SK-N-SH (cell line): ENCODE measurements around the gene SDK1.

Experiments
- EZH2phosphoT487 ChIP-seq: fragments of 200-600 bp; sonication (generic); IDR thresholded peaks from 2 replicates; pipeline ENCODE4 v1.6.1; 2017; ENCODE audit warnings: low read depth, mixed run types, mild to moderate bottlenecking, antibody characterized with exemption, moderate library complexity, borderline replicate concordance
- TAF1 ChIP-seq: IDR thresholded peaks from 2 replicates; pipeline ENCODE4 v1.6.1; 2012; ENCODE audit warnings: low read depth, mild to moderate bottlenecking, low read length, moderate library complexity, borderline replicate concordance
- TF ChIP-seq, protein P1 (sequence below): fragments of 200-600 bp; sonication (generic); IDR thresholded peaks from 2 replicates; pipeline ENCODE4 v1.6.1; 2017; ENCODE audit warnings: antibody characterized with exemption, mild to moderate bottlenecking, moderate library complexity

DNA sequence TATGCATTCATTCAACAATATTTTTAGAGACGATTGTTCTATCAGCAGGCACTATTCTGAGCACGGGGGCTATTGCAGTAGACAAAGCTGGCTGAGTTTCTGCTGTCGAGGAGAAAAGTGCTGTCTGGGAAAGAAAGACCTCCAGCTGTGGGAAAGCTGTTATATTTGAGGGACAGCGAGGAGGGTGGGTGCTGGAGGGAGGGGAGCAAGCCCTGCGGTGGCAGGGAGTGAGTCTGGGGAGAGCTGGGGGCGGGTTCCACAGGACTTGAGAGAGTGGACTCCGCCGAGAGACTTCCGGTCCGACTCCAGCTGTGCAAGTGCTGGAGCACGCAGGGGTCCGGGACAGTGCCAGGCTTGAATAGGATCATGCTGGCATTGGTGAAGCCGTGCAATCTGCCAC, 778.9 kb downstream of the SDK1 start:
- TF ChIP-seq, protein P1, sequence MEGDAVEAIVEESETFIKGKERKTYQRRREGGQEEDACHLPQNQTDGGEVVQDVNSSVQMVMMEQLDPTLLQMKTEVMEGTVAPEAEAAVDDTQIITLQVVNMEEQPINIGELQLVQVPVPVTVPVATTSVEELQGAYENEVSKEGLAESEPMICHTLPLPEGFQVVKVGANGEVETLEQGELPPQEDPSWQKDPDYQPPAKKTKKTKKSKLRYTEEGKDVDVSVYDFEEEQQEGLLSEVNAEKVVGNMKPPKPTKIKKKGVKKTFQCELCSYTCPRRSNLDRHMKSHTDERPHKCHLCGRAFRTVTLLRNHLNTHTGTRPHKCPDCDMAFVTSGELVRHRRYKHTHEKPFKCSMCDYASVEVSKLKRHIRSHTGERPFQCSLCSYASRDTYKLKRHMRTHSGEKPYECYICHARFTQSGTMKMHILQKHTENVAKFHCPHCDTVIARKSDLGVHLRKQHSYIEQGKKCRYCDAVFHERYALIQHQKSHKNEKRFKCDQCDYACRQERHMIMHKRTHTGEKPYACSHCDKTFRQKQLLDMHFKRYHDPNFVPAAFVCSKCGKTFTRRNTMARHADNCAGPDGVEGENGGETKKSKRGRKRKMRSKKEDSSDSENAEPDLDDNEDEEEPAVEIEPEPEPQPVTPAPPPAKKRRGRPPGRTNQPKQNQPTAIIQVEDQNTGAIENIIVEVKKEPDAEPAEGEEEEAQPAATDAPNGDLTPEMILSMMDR = no peak
- TF ChIP-seq TAF1 (no peak), EZH2phosphoT487 (no peak)
